HUES64 (cell line): ENCODE results near the gene CCDC197.

Experiments
- H3K27ac ChIP-seq: 2 replicates; pipeline ENCODE4 v1.7.0; 2013; ENCODE audit warnings: low read depth, low read length, inconsistent platforms
- H3K27me3 ChIP-seq: 2 replicates; pipeline ENCODE4 v1.6.1; 2013; ENCODE audit warnings: mild to moderate bottlenecking, low read length; ENCODE audit not compliant: insufficient read depth
- H3K36me3 ChIP-seq: 2 replicates; pipeline ENCODE4 v1.6.1; 2013; ENCODE audit warnings: mild to moderate bottlenecking, low read length; ENCODE audit not compliant: insufficient read depth
- H3K4me1 ChIP-seq: 2 replicates; pipeline ENCODE4 v1.6.1; 2013; ENCODE audit warnings: mild to moderate bottlenecking, low read length, moderate library complexity; ENCODE audit not compliant: insufficient read depth
- H3K4me3 ChIP-seq: 2 replicates; pipeline ENCODE4 v1.5.1; 2013; ENCODE audit warnings: mild to moderate bottlenecking, low read length, moderate library complexity
- H3K9ac ChIP-seq: 2 replicates; pipeline ENCODE4 v1.6.1; 2013; ENCODE audit warnings: mild to moderate bottlenecking, low read depth, low read length
- H3K9me3 ChIP-seq: 2 replicates; pipeline ENCODE4 v1.6.1; 2013; ENCODE audit warnings: low read depth, low read length; ENCODE audit not compliant: insufficient read depth
- WGBS: fragments of 150-250, 120-280 bp; methylation state at CpG from one replicate; pipeline ENCODE4 v1.1.7; 2013; ENCODE audit warnings: missing lambda C conversion rate; 5-methylcytosine and 5-hydroxymethylcytosine counted together

The CCDC197 gene

DNA sequence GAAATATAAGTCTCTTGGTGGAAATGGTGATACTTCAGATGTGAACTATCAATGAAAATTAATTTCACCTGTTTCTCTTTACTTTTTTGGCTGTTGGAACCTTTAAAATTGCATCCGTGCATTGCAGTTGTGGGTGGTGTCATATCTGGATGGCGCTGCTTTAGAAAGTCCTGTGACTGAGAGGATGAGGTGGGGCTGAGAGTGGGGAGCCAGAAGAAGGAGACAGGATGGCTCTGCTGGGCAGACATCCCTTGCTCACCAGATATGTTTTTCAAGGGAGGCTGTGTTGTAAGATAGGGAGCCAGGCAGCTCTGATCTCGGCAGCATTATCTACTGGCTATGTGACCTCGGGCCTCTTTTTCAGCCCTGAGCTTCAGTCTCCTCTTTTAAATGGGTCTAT is 33.4 kb upstream of the CCDC197 start:
- H3K27me3 ChIP-seq: no peaks in the 10 kb centered on the region
- no peak overlapping the region for H3K9ac ChIP-seq
- H3K36me3 ChIP-seq: no peaks in the 10 kb centered on the region
- no peaks in the 10 kb centered on the region for H3K9me3 ChIP-seq
- 95% methylated on average over 4 of the region's 4 CpGs for WGBS
- no peak overlapping the region for H3K27ac ChIP-seq
- peaks cover 7% of the 10 kb centered on the region; the same call in 1 of the 2 replicates for H3K4me1 ChIP-seq
- H3K4me3 ChIP-seq: no peak overlapping the region

DNA sequence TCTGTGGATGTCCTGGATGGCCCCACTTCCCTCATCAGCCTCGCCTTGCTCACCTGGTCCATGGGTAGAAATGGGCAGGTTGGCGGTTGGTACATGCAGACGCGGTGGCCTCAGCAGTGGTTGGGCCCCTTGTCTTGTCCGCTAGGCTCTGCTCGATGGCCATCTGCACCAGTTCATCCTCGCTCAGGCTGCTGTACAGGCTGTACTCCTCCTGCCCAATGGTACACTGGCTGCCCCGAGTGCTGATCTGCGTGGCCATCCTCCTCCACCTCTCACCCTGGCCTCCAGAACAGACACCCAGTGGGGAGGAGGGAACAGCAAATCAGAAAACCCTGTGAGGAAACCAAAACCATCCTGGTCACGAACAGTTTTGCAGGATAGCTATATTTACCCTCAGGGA is 32.8 kb upstream of the CCDC197 start:
- Histone ChIP-seq H3K36me3 (no peaks in the 10 kb centered on the region), H3K4me1 (peaks cover 4% of the 10 kb centered on the region; the same call in 1 of the 2 replicates), H3K9me3 (no peaks in the 10 kb centered on the region), H3K27ac (no peak overlapping the region), H3K9ac (no peak overlapping the region), H3K27me3 (no peaks in the 10 kb centered on the region), H3K4me3 (no peak overlapping the region)
- WGBS: 97% methylated on average over 10 of the region's 10 CpGs

DNA sequence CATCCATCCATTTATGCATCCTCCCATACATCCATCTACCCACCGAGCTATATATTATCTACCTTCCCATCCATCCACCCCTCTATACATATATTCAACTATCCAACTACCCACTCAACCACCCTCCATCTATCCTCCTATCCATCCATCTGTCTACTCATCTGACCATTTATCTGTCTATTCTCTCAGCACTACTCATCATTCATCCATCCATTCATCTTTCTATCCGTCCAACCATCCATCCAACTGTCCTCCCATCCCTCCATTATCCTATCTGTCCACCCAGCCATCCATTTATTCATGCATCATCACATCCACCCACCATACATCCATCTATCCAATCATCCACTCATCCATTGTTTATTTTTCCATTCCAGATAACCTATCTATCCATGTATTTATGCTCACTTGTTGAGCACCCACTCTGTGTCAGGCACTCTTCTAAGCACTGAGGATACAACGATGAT is 32.2 kb upstream of the CCDC197 start:
- WGBS: 92% methylated on average over 3 of the region's 3 CpGs
- Histone ChIP-seq H3K36me3 (no peaks in the 10 kb centered on the region), H3K4me3 (no peak overlapping the region), H3K4me1 (peaks cover 4% of the 10 kb centered on the region; the same call in 1 of the 2 replicates), H3K27ac (no peak overlapping the region), H3K9me3 (no peaks in the 10 kb centered on the region), H3K27me3 (no peaks in the 10 kb centered on the region), H3K9ac (no peak overlapping the region)

DNA sequence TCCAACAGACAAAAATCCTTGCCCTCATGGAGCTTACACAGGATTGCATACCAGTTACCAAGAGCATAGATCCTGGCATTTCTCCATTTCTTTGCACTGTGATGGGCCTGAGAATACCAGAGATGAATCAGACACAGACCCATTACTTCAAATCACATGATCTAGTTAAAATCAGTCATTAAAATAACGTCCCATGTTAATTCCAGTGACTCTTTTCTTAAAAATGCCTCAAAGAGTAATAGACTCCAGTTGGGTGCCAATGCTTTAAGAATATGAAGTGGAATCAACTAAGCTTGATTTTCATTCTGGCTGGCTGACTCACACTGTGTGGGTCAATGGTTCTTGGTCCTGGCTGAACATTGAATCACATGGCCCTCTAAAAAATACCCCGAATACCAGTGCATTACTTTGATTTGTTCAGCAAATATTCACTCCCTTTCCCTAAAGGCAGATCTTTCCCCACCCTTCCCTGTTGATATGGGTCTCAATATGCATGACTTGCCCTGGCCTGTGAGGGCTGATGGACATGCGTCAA is 31.7 kb upstream of the CCDC197 start:
- no peaks in the 10 kb centered on the region for H3K36me3 ChIP-seq
- H3K9ac ChIP-seq: no peak overlapping the region
- no peaks in the 10 kb centered on the region for H3K27me3 ChIP-seq
- no peak overlapping the region for H3K4me3 ChIP-seq
- 94% methylated on average over 3 of the region's 3 CpGs for WGBS
- no peaks in the 10 kb centered on the region for H3K9me3 ChIP-seq
- no peak overlapping the region for H3K27ac ChIP-seq
- H3K4me1 ChIP-seq: no peaks in the 10 kb centered on the region

DNA sequence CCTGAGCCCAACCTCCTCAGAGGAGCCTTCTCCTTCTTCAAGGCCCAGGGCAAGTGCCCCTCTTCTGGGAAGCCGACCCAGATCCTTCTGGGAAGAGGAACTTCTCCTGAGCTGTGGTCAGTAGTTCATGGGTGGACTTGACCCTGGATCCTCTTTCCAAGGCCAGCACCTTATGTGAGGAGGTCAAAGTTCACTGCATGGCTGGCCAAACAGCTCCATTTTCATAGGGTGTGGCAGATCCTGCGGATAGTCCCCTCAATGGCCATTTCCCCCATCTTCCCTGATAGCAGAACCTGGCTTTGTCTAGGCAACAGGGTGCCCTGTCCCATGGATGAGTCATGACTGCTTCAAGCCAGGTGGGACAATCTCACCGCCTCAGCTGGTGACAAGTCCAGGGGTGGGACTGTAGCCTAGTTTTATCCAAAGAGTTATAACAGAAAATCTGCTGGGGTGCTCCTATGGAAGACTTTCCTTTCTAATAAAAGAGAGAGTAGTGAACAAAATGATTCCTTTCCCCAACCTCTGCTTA is 31.1 kb upstream of the CCDC197 start:
- H3K36me3 ChIP-seq: no peaks in the 10 kb centered on the region
- no peaks in the 10 kb centered on the region for H3K27me3 ChIP-seq
- no peaks in the 10 kb centered on the region for H3K4me1 ChIP-seq
- no peak overlapping the region for H3K9ac ChIP-seq
- H3K27ac ChIP-seq: no peak overlapping the region
- WGBS: 94% methylated on average over 3 of the region's 3 CpGs
- no peak overlapping the region for H3K4me3 ChIP-seq
- no peaks in the 10 kb centered on the region for H3K9me3 ChIP-seq

- Histone ChIP-seq H3K9ac (no peak overlapping the region), H3K27me3 (no peaks in the 10 kb centered on the region), H3K4me1 (no peaks in the 10 kb centered on the region), H3K36me3 (no peaks in the 10 kb centered on the region), H3K4me3 (no peak overlapping the region), H3K27ac (no peak overlapping the region), H3K9me3 (no peaks in the 10 kb centered on the region)
- WGBS: 93% methylated on average over 10 of the region's 10 CpGs
Measured at GRCh38 chr14:93967637-93968250, 29.4 kb upstream of the CCDC197 start.

DNA sequence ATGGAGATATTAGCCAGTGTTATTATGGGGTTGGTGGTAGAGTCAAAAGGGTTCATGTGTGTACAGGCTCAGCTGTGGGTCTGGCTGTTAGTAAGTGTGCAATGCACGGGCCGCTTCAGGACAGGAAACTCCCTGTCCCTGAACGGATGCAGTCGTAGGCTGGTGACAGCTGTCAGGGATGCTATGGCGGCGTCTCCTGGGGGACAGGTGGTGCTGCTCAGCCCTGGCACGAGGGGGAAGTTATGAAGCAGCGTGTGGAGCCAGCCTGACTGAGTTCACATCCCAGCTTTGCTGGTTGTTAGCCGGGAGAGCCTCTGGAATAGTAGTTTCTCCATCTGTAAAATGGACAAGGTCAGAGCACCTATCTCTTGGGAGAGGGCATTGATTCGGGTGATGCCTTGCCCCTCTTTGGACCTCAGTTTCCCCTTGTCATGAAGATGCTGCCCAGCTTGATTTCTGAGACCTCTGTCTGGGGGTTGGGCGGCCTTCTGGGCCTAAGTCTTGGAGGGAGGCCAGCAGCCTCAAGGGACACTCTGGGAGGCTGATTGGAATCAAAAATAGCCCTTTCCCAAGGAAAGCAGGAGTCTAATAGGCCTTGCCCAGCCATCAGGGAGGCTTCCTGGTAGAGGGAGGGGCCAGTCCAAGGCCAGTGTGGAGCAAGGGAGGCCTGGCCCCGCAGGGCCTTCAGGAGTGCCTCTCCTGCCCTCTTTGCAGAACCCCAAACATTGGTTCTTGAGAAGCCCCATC is 27.8 kb upstream of the CCDC197 start:
- Histone ChIP-seq H3K27ac (no peak overlapping the region), H3K27me3 (no peaks in the 10 kb centered on the region), H3K9me3 (no peaks in the 10 kb centered on the region), H3K4me3 (no peak overlapping the region), H3K36me3 (no peaks in the 10 kb centered on the region), H3K9ac (no peak overlapping the region), H3K4me1 (no peaks in the 10 kb centered on the region)
- 87% methylated on average over 12 of the region's 12 CpGs for WGBS

DNA sequence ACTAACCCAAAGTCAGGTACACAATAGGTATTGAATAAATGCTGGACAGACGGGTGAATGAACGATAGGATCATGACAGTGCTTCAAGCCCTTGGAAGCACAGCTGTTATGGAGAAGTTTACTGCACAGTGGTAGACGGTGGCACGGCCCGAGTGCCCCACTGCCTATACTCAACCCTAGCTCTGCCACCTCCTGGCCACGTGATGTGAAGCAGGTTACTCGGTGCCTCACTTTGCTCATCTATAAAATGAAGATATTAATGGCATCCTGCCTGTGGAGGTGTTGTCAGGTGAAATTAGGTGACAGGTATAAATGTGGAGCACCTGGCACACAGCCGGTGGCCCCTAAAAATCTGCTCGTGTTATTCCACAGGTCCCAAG is 26.5 kb upstream of the CCDC197 start:
- Histone ChIP-seq H3K4me3 (no peak overlapping the region), H3K36me3 (no peaks in the 10 kb centered on the region), H3K27me3 (no peaks in the 10 kb centered on the region), H3K4me1 (no peaks in the 10 kb centered on the region), H3K27ac (no peak overlapping the region), H3K9ac (no peak overlapping the region), H3K9me3 (no peaks in the 10 kb centered on the region)
- 64% methylated on average over 7 of the region's 9 CpGs for WGBS

- Histone ChIP-seq H3K9ac (no peak overlapping the region), H3K4me1 (peaks cover 4% of the 10 kb centered on the region; the same call in 1 of the 2 replicates), H3K4me3 (no peak overlapping the region), H3K36me3 (no peaks in the 10 kb centered on the region), H3K27me3 (no peaks in the 10 kb centered on the region), H3K9me3 (no peaks in the 10 kb centered on the region), H3K27ac (no peak overlapping the region)
- 90% methylated on average over 15 of the region's 15 CpGs for WGBS
Measured at GRCh38 chr14:93970965-93971634, 26.0 kb upstream of the CCDC197 start.

- Histone ChIP-seq H3K4me1 (peaks cover 8% of the 10 kb centered on the region; the same call in 1 of the 2 replicates), H3K27ac (no peak overlapping the region), H3K27me3 (no peaks in the 10 kb centered on the region), H3K9me3 (no peaks in the 10 kb centered on the region), H3K9ac (no peak overlapping the region), H3K4me3 (no peak overlapping the region), H3K36me3 (no peaks in the 10 kb centered on the region)
- no CpG with 5 or more reads among the region's 3 CpGs for WGBS
Measured at GRCh38 chr14:93971635-93972027, 25.5 kb upstream of the CCDC197 start.
